Hematopoietic multipotent progenitor cell treated with erythropoietin and hydrocortisone succinate and interleukin-3 and kit ligand, for 8 days (in vitro differentiated cells): ENCODE measurements around the gene CDH19.
"Not testable (repeated sequence)": the region's sequence is repeated elsewhere in the genome, so short reads cannot be mapped to it uniquely, and the experiment has no call there.

Experiments
- DNase-seq: peaks from one replicate; pipeline ENCODE4 v3.0.0-alpha.2; 2015

CDH19 gene

GRCh38 chr18:66564236-66564635 is 39.7 kb downstream of the CDH19 start:
- no peak for DNase-seq

- no peak for DNase-seq
Measured at GRCh38 chr18:66562279-66562678, 41.6 kb downstream of the CDH19 start.

- DNase-seq, result peak; percentile 42
Measured at GRCh38 chr18:66560094-66560493, 43.8 kb downstream of the CDH19 start.

GRCh38 chr18:66558773-66559172 is 45.1 kb downstream of the CDH19 start:
- no peak for DNase-seq

GRCh38 chr18:66557091-66557490 is 46.8 kb downstream of the CDH19 start:
- DNase-seq, result no peak

- DNase-seq, result no peak
Measured at GRCh38 chr18:66555585-66555984, 48.3 kb downstream of the CDH19 start.

GRCh38 chr18:66553824-66554223 is 50.1 kb downstream of the CDH19 start:
- no peak for DNase-seq

- DNase-seq, result no peak
Measured at GRCh38 chr18:66550366-66550765, 53.5 kb downstream of the CDH19 start.

- DNase-seq, result no peak
Measured at GRCh38 chr18:66548747-66549146, 55.1 kb downstream of the CDH19 start.

- DNase-seq, result no peak
Measured at GRCh38 chr18:66534110-66534509, 69.8 kb downstream of the CDH19 start.

- no peak for DNase-seq
Measured at GRCh38 chr18:66533693-66534092, 70.2 kb downstream of the CDH19 start.

GRCh38 chr18:66523219-66523991 is 80.5 kb downstream of the CDH19 start:
- no peak for DNase-seq

GRCh38 chr18:66513996-66514395 is 89.9 kb downstream of the CDH19 start:
- DNase-seq, result no peak

GRCh38 chr18:66511792-66512191 is 92.1 kb downstream of the CDH19 start:
- no peak for DNase-seq

GRCh38 chr18:66511289-66511688 is 92.6 kb downstream of the CDH19 start:
- no peak for DNase-seq

GRCh38 chr18:66510357-66511045 is 93.4 kb downstream of the CDH19 start:
- no peak for DNase-seq

GRCh38 chr18:66508937-66509336 is 95.0 kb downstream of the CDH19 start:
- DNase-seq, result no peak

GRCh38 chr18:66506178-66506577 is 97.7 kb downstream of the CDH19 start:
- DNase-seq, result no peak

- no peak for DNase-seq
Measured at GRCh38 chr18:66497351-66497750, 106.5 kb downstream of the CDH19 start.

- peak; percentile 58 for DNase-seq
Measured at GRCh38 chr18:66495844-66496243, 108.0 kb downstream of the CDH19 start.

- DNase-seq, result no peak
Measured at GRCh38 chr18:66473882-66474281, 130.0 kb downstream of the CDH19 start.

- DNase-seq, result not testable (repeated sequence)
Measured at GRCh38 chr18:66466184-66466583, 137.7 kb downstream of the CDH19 start.

- DNase-seq, result no peak
Measured at GRCh38 chr18:66461344-66461743, 142.5 kb downstream of the CDH19 start.

- no peak for DNase-seq
Measured at GRCh38 chr18:66457245-66457644, 146.6 kb downstream of the CDH19 start.
